ENCODE data around the gene MAP1LC3B2.

GRCh38 chr12:116589581-116589980 is 30.4 kb downstream of the MAP1LC3B2 start:
- TF ChIP-seq ZNF622 (IDR thresholded peaks at IDR 0.05) (no peak), CTCF (IDR thresholded peaks at IDR 0.05 in 2 of 3, conservative IDR thresholded peaks at IDR 0.05 in 1 of 3; ENCODE audit: control insufficient read depth in 2 of 3, extremely low read depth in 1 of 3, insufficient read depth in 1 of 3, low read depth in 3 of 3, low read length in 3 of 3) (no peak)
